ENCODE measurements around the gene FBP1. TPM values are rescaled to one million over a fixed set of nuclear protein-coding genes. Genes with fewer than 3 reads are reported as not detected.

Gene FBP1
- polyA plus RNA-seq, 3 donors, result 82.2 to 95.5 (median 84.4) TPM

DNA sequence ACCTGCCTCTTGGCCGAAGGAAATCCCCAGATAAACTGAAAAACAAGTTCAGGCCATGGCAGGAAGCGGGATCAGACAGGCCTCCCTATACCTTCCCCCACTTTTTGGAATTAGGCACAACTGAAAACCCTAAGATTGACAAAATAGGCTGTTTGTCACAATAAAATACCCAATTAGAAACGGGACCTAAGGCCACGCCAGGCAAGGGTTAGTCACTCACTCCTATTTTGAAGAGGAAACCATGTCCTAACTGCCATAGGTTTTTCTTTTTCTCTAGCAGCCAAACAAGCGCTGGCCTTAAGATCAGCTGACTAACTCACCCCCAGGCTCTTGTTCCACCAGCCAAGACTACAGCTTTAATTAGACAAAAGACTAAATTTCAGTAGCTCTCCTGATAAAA lies 57.6 kb downstream of the FBP1 start:
- H3K27ac Mint-ChIP-seq, result peak overlapping the region in 1 of 7 donors; percentile 73
- TF ChIP-seq, protein P1, sequence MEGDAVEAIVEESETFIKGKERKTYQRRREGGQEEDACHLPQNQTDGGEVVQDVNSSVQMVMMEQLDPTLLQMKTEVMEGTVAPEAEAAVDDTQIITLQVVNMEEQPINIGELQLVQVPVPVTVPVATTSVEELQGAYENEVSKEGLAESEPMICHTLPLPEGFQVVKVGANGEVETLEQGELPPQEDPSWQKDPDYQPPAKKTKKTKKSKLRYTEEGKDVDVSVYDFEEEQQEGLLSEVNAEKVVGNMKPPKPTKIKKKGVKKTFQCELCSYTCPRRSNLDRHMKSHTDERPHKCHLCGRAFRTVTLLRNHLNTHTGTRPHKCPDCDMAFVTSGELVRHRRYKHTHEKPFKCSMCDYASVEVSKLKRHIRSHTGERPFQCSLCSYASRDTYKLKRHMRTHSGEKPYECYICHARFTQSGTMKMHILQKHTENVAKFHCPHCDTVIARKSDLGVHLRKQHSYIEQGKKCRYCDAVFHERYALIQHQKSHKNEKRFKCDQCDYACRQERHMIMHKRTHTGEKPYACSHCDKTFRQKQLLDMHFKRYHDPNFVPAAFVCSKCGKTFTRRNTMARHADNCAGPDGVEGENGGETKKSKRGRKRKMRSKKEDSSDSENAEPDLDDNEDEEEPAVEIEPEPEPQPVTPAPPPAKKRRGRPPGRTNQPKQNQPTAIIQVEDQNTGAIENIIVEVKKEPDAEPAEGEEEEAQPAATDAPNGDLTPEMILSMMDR (IDR thresholded peaks at IDR 0.05), result no peak
- WGBS (ENCODE audit: insufficient coverage), result 90% methylated on average over 3 of the region's 5 CpGs

DNA sequence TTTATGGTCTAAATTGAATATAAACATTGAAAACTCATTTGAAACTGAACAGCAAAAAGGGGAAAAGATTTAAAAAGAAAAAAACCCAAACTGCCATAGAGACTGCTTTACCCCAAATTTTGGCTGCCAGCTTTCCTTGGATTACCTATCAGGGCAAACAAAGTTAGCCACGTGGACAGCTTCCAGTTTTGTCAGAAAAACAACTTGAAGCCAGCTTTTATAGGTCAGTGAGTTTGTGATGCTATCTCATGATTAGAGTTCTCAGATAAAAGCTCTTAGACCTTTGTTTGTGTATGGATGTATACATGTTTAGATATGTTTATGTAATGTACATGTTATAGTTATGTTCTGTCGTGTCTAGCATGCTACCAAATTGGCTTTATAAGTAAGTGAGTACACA lies 61.7 kb downstream of the FBP1 start:
- Mint-ChIP-seq H3K27ac (no peak overlapping the region), H3K9me3 (no peaks in the 10 kb centered on the region), H3K4me3 (no peak overlapping the region), H3K36me3 (no peaks in the 10 kb centered on the region), H3K4me1 (peaks cover 16% of the 10 kb centered on the region), H3K27me3 (ENCODE audit: low read depth in 3 of 3) (peaks cover 6 to 16% (median 9%) of the 10 kb centered on the region in 3 donors)
- Histone ChIP-seq H3K79me2 (ENCODE audit: insufficient read depth, low read length) (no peaks in the 10 kb centered on the region), H3K27ac (ENCODE audit: low read depth in 1 of 2, low read length in 2 of 2) (no peak overlapping the region), H3K9me3 (replicated peaks in 1 of 2; ENCODE audit: control insufficient read depth in 1 of 2, insufficient read depth in 1 of 2, low read length in 2 of 2) (no peaks in the 10 kb centered on the region), H3K27me3 (ENCODE audit: control insufficient read depth in 2 of 2, insufficient read depth in 2 of 2, low read length in 2 of 2) (peaks cover 2 to 6% of the 10 kb centered on the region in 2 donors), H2AFZ (ENCODE audit: insufficient read depth, low read depth, low read length, poor library complexity, severe bottlenecking) (no peak overlapping the region), H4K20me1 (ENCODE audit: insufficient read depth, low read length) (no peaks in the 10 kb centered on the region), H3K4me1 (ENCODE audit: control insufficient read depth in 1 of 2, insufficient read depth in 2 of 2, low read length in 2 of 2) (peaks cover 15% of the 10 kb centered on the region in 2 donors), H3K4me3 (replicated peaks in 1 of 3; ENCODE audit: low read depth in 2 of 3, low read length in 3 of 3) (no peak overlapping the region), H3K9ac (ENCODE audit: insufficient read depth, low read length, poor library complexity, severe bottlenecking) (no peak overlapping the region), H3K4me2 (replicated peaks; ENCODE audit: extremely low read depth, low read length, poor library complexity, severe bottlenecking) (no peak overlapping the region), H3K36me3 (replicated peaks in 1 of 2; ENCODE audit: control insufficient read depth in 1 of 2, insufficient read depth in 2 of 2, low read length in 2 of 2) (no peaks in the 10 kb centered on the region)
- TF ChIP-seq, protein P1 (IDR thresholded peaks at IDR 0.05), result no peak
- intact Hi-C loops (cut with micrococcal nuclease), result no loop called here
- DNase-seq, result no peak
- WGBS (ENCODE audit: insufficient coverage), result no CpG with 5 or more reads among the region's 2 CpGs

More for the DNA sequence above, 57.6 kb downstream of the FBP1 start:
- Histone ChIP-seq H3K27ac (ENCODE audit: low read depth in 1 of 2, low read length in 2 of 2) (no peak overlapping the region), H3K9ac (ENCODE audit: insufficient read depth, low read length, poor library complexity, severe bottlenecking) (no peak overlapping the region), H3K27me3 (ENCODE audit: control insufficient read depth in 2 of 2, insufficient read depth in 2 of 2, low read length in 2 of 2) (no peaks in the 10 kb centered on the region), H3K9me3 (replicated peaks in 1 of 2; ENCODE audit: control insufficient read depth in 1 of 2, insufficient read depth in 1 of 2, low read length in 2 of 2) (no peaks in the 10 kb centered on the region), H3K4me2 (replicated peaks; ENCODE audit: extremely low read depth, low read length, poor library complexity, severe bottlenecking) (no peak overlapping the region), H3K4me1 (ENCODE audit: control insufficient read depth in 1 of 2, insufficient read depth in 2 of 2, low read length in 2 of 2) (peaks cover 9% of the 10 kb centered on the region in 2 donors), H3K4me3 (replicated peaks in 1 of 3; ENCODE audit: low read depth in 2 of 3, low read length in 3 of 3) (no peak overlapping the region), H3K36me3 (replicated peaks in 1 of 2; ENCODE audit: control insufficient read depth in 1 of 2, insufficient read depth in 2 of 2, low read length in 2 of 2) (no peaks in the 10 kb centered on the region), H4K20me1 (ENCODE audit: insufficient read depth, low read length) (no peaks in the 10 kb centered on the region), H2AFZ (ENCODE audit: insufficient read depth, low read depth, low read length, poor library complexity, severe bottlenecking) (no peak overlapping the region), H3K79me2 (ENCODE audit: insufficient read depth, low read length) (no peaks in the 10 kb centered on the region)
- intact Hi-C loops (cut with micrococcal nuclease), result no loop called here
- DNase-seq, result no peak
- H3K4me3 Mint-ChIP-seq, result no peak overlapping the region
- H3K4me1 Mint-ChIP-seq, result peaks cover 9% of the 10 kb centered on the region
- peaks cover 2 to 4% (median 3%) of the 10 kb centered on the region in 3 donors for H3K27me3 Mint-ChIP-seq (ENCODE audit: low read depth in 3 of 3)
- no peaks in the 10 kb centered on the region for H3K36me3 Mint-ChIP-seq
- no peaks in the 10 kb centered on the region for H3K9me3 Mint-ChIP-seq
